Kidney epithelial cell (primary cell): ENCODE data around the gene OSBPL5. TPM values are rescaled to one million over a fixed set of nuclear protein-coding genes. Genes with fewer than 3 reads are reported as not detected.

Experiments
- DNase-seq: peaks from one replicate; pipeline ENCODE4 v3.0.0-alpha.2; 2010; ENCODE audit warnings: low read depth
- H3K27me3 ChIP-seq: 2 replicates; pipeline ENCODE4 v1.6.0; 2011; ENCODE audit warnings: low read length; ENCODE audit not compliant: control insufficient read depth, insufficient read depth
- H3K36me3 ChIP-seq: 2 replicates; pipeline ENCODE4 v1.5.1; 2011; ENCODE audit warnings: low read length; ENCODE audit not compliant: control insufficient read depth, insufficient read depth
- H3K4me3 ChIP-seq: 2 replicates; pipeline ENCODE4 v1.5.1; 2011; ENCODE audit warnings: low read depth, mild to moderate bottlenecking, control low read depth, low read length
- total RNA-seq: library from RNA; depleted of rRNA; stranded (reverse); fragments of >200 nt; gene quantifications from 2 replicates; pipeline ENCODE4 v1.2.3, GENCODE V29; 2015
- TF ChIP-seq, protein P1 (sequence below): IDR thresholded peaks from 2 replicates; pipeline ENCODE4 v1.5.1; 2011; ENCODE audit warnings: mild to moderate bottlenecking, moderate library complexity, low read length, control low read depth, inconsistent platforms; ENCODE audit not compliant: insufficient read depth, poor library complexity, severe bottlenecking

Gene OSBPL5
- total RNA-seq, 1 donor from 2014 or later = 10.2 TPM

GRCh38 chr11:3202759-3203158 is 37.6 kb upstream of the OSBPL5 start:
- Histone ChIP-seq H3K4me3 (no peak overlapping the region), H3K27me3 (peaks cover 57% of the 10 kb centered on the region), H3K36me3 (no peaks in the 10 kb centered on the region)
- DNase-seq = no peak
- TF ChIP-seq, protein P1, sequence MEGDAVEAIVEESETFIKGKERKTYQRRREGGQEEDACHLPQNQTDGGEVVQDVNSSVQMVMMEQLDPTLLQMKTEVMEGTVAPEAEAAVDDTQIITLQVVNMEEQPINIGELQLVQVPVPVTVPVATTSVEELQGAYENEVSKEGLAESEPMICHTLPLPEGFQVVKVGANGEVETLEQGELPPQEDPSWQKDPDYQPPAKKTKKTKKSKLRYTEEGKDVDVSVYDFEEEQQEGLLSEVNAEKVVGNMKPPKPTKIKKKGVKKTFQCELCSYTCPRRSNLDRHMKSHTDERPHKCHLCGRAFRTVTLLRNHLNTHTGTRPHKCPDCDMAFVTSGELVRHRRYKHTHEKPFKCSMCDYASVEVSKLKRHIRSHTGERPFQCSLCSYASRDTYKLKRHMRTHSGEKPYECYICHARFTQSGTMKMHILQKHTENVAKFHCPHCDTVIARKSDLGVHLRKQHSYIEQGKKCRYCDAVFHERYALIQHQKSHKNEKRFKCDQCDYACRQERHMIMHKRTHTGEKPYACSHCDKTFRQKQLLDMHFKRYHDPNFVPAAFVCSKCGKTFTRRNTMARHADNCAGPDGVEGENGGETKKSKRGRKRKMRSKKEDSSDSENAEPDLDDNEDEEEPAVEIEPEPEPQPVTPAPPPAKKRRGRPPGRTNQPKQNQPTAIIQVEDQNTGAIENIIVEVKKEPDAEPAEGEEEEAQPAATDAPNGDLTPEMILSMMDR = no peak

- TF ChIP-seq, protein P1 = no peak
- Histone ChIP-seq H3K27me3 (peaks cover 58% of the 10 kb centered on the region), H3K4me3 (no peak overlapping the region), H3K36me3 (no peaks in the 10 kb centered on the region)
- no peak for DNase-seq
Observed at GRCh38 chr11:3202305-3202704, 37.2 kb upstream of the OSBPL5 start.

DNA sequence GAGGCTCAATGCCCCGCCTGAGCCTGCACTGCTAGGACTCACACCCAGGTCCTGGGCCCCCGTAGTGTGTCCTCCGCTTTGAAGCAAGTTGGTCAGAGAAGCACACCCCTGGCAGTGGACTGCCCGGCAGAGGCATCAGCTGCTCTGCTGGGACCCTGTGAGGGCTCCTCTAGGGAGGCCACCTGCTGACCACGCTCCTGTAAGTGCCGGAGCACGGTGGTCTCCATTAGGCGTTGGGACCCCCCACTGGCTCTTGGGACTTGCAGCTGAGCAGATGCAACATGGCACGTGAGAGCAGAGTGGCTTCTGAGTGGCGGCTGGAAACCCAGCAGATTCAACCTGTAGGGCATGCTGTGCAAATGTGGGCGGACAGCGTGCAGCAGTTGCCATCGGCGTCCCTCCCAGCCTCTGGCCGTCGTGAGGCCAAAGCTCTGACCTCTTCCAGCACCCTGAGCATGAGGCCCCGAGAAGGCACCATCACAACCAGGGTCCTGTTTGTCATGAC is 36.6 kb upstream of the OSBPL5 start:
- Histone ChIP-seq H3K4me3 (no peak overlapping the region), H3K27me3 (peaks cover 56% of the 10 kb centered on the region), H3K36me3 (no peaks in the 10 kb centered on the region)
- TF ChIP-seq, protein P1 = no peak
- DNase-seq = no peak

GRCh38 chr11:3201112-3201581 is 36.0 kb upstream of the OSBPL5 start:
- Histone ChIP-seq H3K27me3 (peaks cover 56% of the 10 kb centered on the region), H3K4me3 (no peak overlapping the region), H3K36me3 (no peaks in the 10 kb centered on the region)
- TF ChIP-seq, protein P1 = no peak
- no peak for DNase-seq

GRCh38 chr11:3200388-3201111 is 35.4 kb upstream of the OSBPL5 start:
- Histone ChIP-seq H3K27me3 (peaks cover 58% of the 10 kb centered on the region), H3K4me3 (no peak overlapping the region), H3K36me3 (no peaks in the 10 kb centered on the region)
- DNase-seq = no peak
- TF ChIP-seq, protein P1 = no peak
